HL-60 (cell line): ENCODE results near the gene REXO1.

Source experiments
- DNase-seq, 2 experiments: peaks; one replicate each; pipeline ENCODE4 v3.0.0-alpha.2; 2010 to 2020; ENCODE audit warnings: low read depth in 1 of 2, low spot score in 1 of 2
- H3K27ac ChIP-seq: fragments of 250-450 bp; sonication (Bioruptor Pico); replicated peaks from 2 replicates; pipeline ENCODE4 v1.5.1; 2020; ENCODE audit warnings: mild to moderate bottlenecking, moderate library complexity
- H3K27me3 ChIP-seq: fragments of 250-450 bp; sonication (Bioruptor Pico); 2 replicates; pipeline ENCODE4 v1.5.1; 2021; ENCODE audit warnings: mild to moderate bottlenecking, moderate library complexity; ENCODE audit not compliant: insufficient read depth, poor library complexity, severe bottlenecking
- H3K4me3 ChIP-seq: replicated peaks from 2 replicates; pipeline ENCODE4 v1.5.1; 2011; ENCODE audit warnings: mild to moderate bottlenecking, control low read depth, low read length; ENCODE audit not compliant: insufficient read depth
- GABPA ChIP-seq: IDR thresholded peaks from 2 replicates; pipeline ENCODE4 v1.6.1; 2012; ENCODE audit warnings: low read depth
- POLR2AphosphoS5 ChIP-seq: IDR thresholded peaks from 2 replicates; pipeline ENCODE4 v1.6.1; 2012; ENCODE audit warnings: low read depth
- SPI1 ChIP-seq: IDR thresholded peaks from 2 replicates; pipeline ENCODE4 v1.6.1; 2012; ENCODE audit warnings: low read depth, mild to moderate bottlenecking, borderline replicate concordance
- TF ChIP-seq, protein P1 (sequence below): IDR thresholded peaks from one replicate; pipeline ENCODE4 v1.5.1; 2011; ENCODE audit warnings: low read length, control low read depth, inconsistent platforms; ENCODE audit not compliant: insufficient read depth
- TF ChIP-seq, protein P2 (sequence below): IDR thresholded peaks from 2 replicates; pipeline ENCODE4 v1.6.1; 2012; ENCODE audit warnings: low read depth; ENCODE audit not compliant: insufficient replicate concordance

The REXO1 gene

DNA sequence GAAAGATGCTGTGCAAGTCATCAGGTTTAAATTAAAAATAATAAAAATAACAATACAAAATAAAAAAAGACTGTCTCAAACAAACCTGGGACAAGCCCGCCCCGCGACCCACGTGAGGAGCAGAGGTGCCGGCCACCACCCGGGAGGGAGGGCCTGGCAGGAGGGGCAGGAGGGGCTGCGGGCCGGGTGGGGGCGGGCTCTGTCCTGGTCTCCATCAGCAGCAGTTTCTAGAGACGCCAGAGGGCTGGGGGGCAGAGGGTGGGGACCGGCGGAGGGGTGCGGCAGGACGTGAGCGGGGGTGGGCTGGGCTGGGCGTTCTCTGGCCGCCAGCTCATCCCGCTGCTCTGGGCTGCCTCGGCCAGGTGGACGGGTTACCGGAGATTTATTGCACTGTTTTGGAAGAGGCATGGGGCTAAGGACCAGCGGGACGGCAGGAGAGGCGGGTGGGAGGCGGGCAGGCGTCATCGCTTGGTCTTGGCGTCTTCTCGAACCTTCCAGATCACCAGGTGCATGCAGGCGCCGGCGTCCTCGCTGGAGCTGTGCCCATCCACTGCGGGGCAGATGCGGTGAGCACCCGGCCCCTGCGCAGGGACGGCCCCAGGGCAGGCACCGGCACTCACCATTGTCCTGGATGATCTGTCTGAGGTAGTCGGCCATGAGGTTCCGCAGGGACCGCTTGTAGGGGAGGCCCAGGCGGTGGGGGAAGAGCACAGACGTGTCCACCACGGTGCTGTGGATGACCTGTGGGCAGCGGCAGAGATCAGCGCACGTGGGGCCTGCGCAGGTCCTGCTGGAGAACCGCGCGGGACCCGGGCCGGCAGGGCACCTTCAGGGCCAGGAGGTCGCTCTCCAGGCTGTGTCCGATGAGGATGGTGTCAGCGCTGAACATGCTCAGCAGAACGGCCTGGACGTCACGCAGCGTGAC is 32.4 kb downstream of the REXO1 start:
- Histone ChIP-seq H3K4me3 (no peak overlapping the region), H3K27me3 (no peaks in the 10 kb centered on the region), H3K27ac (no peak overlapping the region)
- TF ChIP-seq, protein P1, sequence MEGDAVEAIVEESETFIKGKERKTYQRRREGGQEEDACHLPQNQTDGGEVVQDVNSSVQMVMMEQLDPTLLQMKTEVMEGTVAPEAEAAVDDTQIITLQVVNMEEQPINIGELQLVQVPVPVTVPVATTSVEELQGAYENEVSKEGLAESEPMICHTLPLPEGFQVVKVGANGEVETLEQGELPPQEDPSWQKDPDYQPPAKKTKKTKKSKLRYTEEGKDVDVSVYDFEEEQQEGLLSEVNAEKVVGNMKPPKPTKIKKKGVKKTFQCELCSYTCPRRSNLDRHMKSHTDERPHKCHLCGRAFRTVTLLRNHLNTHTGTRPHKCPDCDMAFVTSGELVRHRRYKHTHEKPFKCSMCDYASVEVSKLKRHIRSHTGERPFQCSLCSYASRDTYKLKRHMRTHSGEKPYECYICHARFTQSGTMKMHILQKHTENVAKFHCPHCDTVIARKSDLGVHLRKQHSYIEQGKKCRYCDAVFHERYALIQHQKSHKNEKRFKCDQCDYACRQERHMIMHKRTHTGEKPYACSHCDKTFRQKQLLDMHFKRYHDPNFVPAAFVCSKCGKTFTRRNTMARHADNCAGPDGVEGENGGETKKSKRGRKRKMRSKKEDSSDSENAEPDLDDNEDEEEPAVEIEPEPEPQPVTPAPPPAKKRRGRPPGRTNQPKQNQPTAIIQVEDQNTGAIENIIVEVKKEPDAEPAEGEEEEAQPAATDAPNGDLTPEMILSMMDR, result no peak
- TF ChIP-seq SPI1, result no peak
- DNase-seq, result no peak

DNA sequence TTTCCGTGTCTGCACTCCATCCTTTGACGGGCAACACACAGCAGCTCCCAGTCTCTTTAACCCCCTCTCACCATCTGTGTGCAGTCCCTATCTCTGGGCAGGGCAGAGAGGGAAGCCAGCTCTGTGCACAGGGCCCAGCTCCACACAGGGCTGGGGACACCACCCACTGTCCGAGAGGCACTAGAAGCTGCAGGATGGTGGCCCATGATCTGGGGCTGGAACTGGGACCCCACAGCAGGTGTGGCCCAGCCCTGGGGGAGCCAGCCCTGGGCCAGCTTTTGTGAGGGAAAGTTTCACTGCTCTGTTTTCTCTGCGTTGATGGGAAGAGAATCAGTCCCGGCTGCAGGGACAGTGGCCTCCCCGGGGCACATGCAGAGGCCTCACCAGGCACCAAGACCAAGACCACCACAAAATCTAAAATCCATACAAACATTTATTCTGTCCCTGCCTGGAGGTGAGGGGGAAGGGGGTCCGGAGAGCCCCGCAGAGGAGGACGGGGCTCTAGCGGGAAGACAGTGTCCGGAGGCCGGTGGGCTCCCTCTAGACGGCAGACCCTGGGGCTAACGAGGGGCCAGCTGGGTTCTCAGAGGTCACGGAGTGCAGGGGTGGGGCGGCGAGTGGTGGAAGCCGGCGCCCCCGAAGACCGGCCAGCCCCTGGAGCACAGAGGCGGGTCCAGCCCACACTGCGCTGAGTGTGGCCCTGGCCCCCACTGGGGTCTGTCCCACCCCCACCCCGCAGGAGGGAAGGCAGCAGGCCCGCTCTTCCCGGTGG is 33.3 kb downstream of the REXO1 start:
- H3K27me3 ChIP-seq, result no peaks in the 10 kb centered on the region
- no peak overlapping the region for H3K4me3 ChIP-seq
- H3K27ac ChIP-seq, result no peak overlapping the region
- DNase-seq, result no peak
- TF ChIP-seq, protein P1, result no peak
- no peak for TF ChIP-seq GABPA
- TF ChIP-seq POLR2AphosphoS5, result no peak; the same call in 1 of the 2 replicates
- TF ChIP-seq, protein P2, sequence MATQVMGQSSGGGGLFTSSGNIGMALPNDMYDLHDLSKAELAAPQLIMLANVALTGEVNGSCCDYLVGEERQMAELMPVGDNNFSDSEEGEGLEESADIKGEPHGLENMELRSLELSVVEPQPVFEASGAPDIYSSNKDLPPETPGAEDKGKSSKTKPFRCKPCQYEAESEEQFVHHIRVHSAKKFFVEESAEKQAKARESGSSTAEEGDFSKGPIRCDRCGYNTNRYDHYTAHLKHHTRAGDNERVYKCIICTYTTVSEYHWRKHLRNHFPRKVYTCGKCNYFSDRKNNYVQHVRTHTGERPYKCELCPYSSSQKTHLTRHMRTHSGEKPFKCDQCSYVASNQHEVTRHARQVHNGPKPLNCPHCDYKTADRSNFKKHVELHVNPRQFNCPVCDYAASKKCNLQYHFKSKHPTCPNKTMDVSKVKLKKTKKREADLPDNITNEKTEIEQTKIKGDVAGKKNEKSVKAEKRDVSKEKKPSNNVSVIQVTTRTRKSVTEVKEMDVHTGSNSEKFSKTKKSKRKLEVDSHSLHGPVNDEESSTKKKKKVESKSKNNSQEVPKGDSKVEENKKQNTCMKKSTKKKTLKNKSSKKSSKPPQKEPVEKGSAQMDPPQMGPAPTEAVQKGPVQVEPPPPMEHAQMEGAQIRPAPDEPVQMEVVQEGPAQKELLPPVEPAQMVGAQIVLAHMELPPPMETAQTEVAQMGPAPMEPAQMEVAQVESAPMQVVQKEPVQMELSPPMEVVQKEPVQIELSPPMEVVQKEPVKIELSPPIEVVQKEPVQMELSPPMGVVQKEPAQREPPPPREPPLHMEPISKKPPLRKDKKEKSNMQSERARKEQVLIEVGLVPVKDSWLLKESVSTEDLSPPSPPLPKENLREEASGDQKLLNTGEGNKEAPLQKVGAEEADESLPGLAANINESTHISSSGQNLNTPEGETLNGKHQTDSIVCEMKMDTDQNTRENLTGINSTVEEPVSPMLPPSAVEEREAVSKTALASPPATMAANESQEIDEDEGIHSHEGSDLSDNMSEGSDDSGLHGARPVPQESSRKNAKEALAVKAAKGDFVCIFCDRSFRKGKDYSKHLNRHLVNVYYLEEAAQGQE, result no peak
- TF ChIP-seq SPI1, result no peak

DNA sequence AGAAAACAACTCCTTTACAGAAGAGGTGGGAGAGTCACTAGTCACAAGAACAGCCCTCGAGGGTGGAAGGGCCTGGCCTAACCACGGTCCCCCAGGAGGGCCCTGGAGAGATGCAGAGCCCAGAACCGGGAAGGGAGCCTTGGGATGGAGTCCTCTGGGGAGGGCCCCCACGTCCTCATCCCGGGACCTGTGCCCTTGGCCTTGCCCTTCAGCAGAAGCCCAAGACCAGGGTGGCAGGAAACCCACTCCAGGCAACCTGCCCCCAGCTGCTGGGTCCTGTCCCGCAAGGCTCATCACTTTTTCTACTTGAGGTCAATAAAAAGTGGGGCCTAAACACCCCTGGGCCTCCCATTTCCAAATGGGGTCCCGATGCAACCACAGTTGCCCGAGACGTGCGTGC is 33.9 kb downstream of the REXO1 start:
- TF ChIP-seq GABPA (no peak), SPI1 (no peak), POLR2AphosphoS5 (no peak)
- TF ChIP-seq, protein P2, result no peak
- TF ChIP-seq, protein P1, result no peak
- Histone ChIP-seq H3K4me3 (no peak overlapping the region), H3K27ac (no peak overlapping the region), H3K27me3 (no peaks in the 10 kb centered on the region)
- DNase-seq, result no peak
